ENCODE data around the gene GRAP2.

DNA sequence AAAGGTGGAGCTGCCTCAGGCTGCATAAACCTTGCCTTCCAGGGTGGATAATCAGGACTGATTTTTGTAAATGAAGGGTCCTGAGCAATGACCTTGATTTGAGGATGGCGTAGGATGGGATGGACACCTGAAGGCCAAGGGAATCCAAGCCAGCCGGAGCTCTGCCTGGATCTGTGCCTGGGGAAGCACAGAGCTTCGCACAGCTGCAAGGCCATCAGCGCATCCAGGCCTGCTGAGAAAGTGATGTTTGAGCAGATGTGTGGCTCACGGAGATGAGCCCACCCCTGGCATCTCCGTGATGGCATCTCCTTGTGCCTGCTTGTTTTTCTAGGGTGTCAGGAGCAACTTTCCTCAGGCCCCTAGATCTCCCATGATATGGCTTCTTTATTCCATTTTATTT lies 117.2 kb downstream of the GRAP2 start:
- TF ChIP-seq POLR2AphosphoS5 (IDR thresholded peaks at IDR 0.05) (no peak), POLR2A (IDR thresholded peaks at IDR 0.05) (no peak)
- TF ChIP-seq, protein P1, sequence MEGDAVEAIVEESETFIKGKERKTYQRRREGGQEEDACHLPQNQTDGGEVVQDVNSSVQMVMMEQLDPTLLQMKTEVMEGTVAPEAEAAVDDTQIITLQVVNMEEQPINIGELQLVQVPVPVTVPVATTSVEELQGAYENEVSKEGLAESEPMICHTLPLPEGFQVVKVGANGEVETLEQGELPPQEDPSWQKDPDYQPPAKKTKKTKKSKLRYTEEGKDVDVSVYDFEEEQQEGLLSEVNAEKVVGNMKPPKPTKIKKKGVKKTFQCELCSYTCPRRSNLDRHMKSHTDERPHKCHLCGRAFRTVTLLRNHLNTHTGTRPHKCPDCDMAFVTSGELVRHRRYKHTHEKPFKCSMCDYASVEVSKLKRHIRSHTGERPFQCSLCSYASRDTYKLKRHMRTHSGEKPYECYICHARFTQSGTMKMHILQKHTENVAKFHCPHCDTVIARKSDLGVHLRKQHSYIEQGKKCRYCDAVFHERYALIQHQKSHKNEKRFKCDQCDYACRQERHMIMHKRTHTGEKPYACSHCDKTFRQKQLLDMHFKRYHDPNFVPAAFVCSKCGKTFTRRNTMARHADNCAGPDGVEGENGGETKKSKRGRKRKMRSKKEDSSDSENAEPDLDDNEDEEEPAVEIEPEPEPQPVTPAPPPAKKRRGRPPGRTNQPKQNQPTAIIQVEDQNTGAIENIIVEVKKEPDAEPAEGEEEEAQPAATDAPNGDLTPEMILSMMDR (IDR thresholded peaks at IDR 0.05) = no peak

Measured in breast epithelium (tissue), 3 donors.